ENCODE data around the gene VANGL2.
A peak's percentile ranks its signal among the peaks of the same experiment; 100 is the strongest.
"Not testable (repeated sequence)": the region's sequence is repeated elsewhere in the genome, so short reads cannot be mapped to it uniquely, and the experiment has no call there.

Gene VANGL2

DNA sequence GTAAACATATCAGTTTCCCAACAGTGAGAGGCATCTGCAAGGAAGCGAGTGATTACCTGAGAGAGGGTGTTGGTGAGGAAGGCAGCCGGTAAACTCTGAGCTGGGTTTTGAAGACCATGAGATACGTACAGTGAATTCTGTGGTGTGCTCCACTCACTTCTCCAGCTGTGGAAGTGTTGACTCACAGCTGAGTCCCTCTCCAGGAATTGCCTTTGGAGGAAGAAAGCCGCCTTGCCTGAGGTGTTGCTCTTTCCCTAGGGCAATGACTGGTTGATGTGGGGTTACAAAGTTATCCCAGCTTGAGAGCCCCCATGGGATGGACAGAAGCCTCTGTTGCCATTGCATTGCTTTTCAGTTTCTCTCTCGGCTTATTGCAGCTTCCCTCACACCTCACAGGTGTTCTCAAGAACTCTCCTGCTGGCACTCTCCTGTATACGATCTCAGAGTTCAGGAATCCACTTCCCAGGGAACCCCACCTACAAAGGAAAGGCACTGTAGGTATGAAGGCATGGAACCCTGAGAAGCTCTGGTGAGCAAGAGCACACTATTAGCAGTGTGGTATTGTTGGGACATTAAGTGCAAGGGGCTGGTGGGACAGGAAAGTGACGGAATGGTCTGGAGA, 22.7 kb upstream of the VANGL2 start:
- H3K27me3 ChIP-seq (ENCODE audit: insufficient read depth, insufficient read length), result no peaks in the 10 kb centered on the region
- H3K9me3 ChIP-seq (ENCODE audit: insufficient read depth, low read length), result no peaks in the 10 kb centered on the region
- H3K4me3 ChIP-seq (ENCODE audit: insufficient read length, low read depth), result no peak overlapping the region
- peaks cover 31% of the 10 kb centered on the region for H3K4me1 ChIP-seq (ENCODE audit: insufficient read depth, insufficient read length)
- no peaks in the 10 kb centered on the region for H3K36me3 ChIP-seq (ENCODE audit: insufficient read depth, insufficient read length, low read length)
- DNase-seq (ENCODE audit: low read depth, low spot score), result no peak
- H3K9ac ChIP-seq (ENCODE audit: insufficient read length, low read depth), result peak overlapping the region; percentile 22
- TF ChIP-seq YY1 (IDR thresholded peaks at IDR 0.05; ENCODE audit: insufficient read depth, insufficient read length) (no peak), SUZ12 (IDR thresholded peaks at IDR 0.05; ENCODE audit: extremely low read depth, insufficient read depth, insufficient read length) (no peak), ZNF274 (IDR thresholded peaks at IDR 0.05; ENCODE audit: low read depth, low read length) (no peak)

DNA sequence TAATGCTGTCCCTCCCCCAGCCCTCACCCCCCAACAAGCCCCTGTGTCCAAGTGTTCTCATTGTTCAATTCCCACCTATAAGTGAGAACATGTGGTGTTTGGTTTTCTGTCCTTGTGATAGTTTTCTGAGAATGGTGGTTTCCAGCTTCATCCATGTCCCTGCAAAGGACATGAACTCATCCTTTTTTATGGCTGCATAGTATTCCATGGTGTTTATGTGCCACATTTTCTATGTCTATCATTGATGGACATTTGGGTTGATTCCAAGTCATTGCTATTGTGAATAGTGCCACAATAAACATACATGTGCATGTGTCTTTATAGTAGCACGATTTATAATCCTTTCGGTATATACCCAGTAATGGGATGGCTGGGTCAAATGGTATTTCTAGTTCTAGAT, 15.6 kb upstream of the VANGL2 start:
- not testable (repeated sequence) for H3K9ac ChIP-seq (ENCODE audit: insufficient read length, low read depth); H3K4me3 ChIP-seq (ENCODE audit: insufficient read length, low read depth); H3K4me1 ChIP-seq (ENCODE audit: insufficient read depth, insufficient read length); DNase-seq (ENCODE audit: low read depth, low spot score); H3K9me3 ChIP-seq (ENCODE audit: insufficient read depth, low read length); H3K36me3 ChIP-seq (ENCODE audit: insufficient read depth, insufficient read length, low read length); H3K27me3 ChIP-seq (ENCODE audit: insufficient read depth, insufficient read length)

GRCh38 chr1:160388406-160388805, 12.0 kb upstream of the VANGL2 start:
- not testable (repeated sequence) for H3K4me3 ChIP-seq (ENCODE audit: insufficient read length, low read depth); H3K9ac ChIP-seq (ENCODE audit: insufficient read length, low read depth); H3K27me3 ChIP-seq (ENCODE audit: insufficient read depth, insufficient read length); DNase-seq (ENCODE audit: low read depth, low spot score); H3K9me3 ChIP-seq (ENCODE audit: insufficient read depth, low read length); H3K4me1 ChIP-seq (ENCODE audit: insufficient read depth, insufficient read length); H3K36me3 ChIP-seq (ENCODE audit: insufficient read depth, insufficient read length, low read length)

GRCh38 chr1:160394673-160395072, 5.7 kb upstream of the VANGL2 start:
- no peaks in the 10 kb centered on the region for H3K27me3 ChIP-seq (ENCODE audit: insufficient read depth, insufficient read length)
- peaks cover 8% of the 10 kb centered on the region for H3K4me1 ChIP-seq (ENCODE audit: insufficient read depth, insufficient read length)
- TF ChIP-seq ZNF274 (IDR thresholded peaks at IDR 0.05; ENCODE audit: low read depth, low read length), result no peak
- H3K9ac ChIP-seq (ENCODE audit: insufficient read length, low read depth), result no peak overlapping the region
- H3K4me3 ChIP-seq (ENCODE audit: insufficient read length, low read depth), result no peak overlapping the region
- H3K36me3 ChIP-seq (ENCODE audit: insufficient read depth, insufficient read length, low read length), result no peaks in the 10 kb centered on the region
- no peak for DNase-seq (ENCODE audit: low read depth, low spot score)
- H3K9me3 ChIP-seq (ENCODE audit: insufficient read depth, low read length), result no peaks in the 10 kb centered on the region

DNA sequence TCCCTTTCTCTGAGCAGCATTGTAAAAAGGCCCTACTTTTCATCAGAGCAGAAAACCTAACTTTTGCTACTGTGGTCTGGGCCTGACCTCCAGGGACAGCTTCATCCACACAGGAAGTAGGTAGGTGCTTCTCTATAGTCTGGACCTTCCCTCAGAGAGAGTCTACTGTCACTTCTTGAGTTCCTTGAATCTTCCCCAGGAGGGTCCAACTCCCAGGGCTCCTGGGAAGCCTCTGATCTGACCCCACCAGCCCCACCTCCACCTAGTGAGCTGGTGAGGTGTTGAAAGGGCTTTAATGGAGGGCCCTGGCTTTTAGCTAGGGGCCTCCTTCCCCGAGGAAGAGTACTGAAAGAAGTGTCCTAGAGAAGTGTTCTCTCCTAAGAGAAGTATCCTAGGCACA, 2.7 kb upstream of the VANGL2 start:
- no peak for DNase-seq (ENCODE audit: low read depth, low spot score)
- no peak overlapping the region for H3K9ac ChIP-seq (ENCODE audit: insufficient read length, low read depth)
- peaks cover 20% of the 10 kb centered on the region for H3K4me1 ChIP-seq (ENCODE audit: insufficient read depth, insufficient read length)
- H3K27me3 ChIP-seq (ENCODE audit: insufficient read depth, insufficient read length), result no peaks in the 10 kb centered on the region
- H3K9me3 ChIP-seq (ENCODE audit: insufficient read depth, low read length), result no peaks in the 10 kb centered on the region
- peaks cover 4% of the 10 kb centered on the region for H3K36me3 ChIP-seq (ENCODE audit: insufficient read depth, insufficient read length, low read length)
- no peak for TF ChIP-seq ZNF274 (IDR thresholded peaks at IDR 0.05; ENCODE audit: low read depth, low read length)
- no peak for TF ChIP-seq YY1 (IDR thresholded peaks at IDR 0.05; ENCODE audit: insufficient read depth, insufficient read length)
- no peak for TF ChIP-seq SUZ12 (IDR thresholded peaks at IDR 0.05; ENCODE audit: extremely low read depth, insufficient read depth, insufficient read length)
- H3K4me3 ChIP-seq (ENCODE audit: insufficient read length, low read depth), result no peak overlapping the region

DNA sequence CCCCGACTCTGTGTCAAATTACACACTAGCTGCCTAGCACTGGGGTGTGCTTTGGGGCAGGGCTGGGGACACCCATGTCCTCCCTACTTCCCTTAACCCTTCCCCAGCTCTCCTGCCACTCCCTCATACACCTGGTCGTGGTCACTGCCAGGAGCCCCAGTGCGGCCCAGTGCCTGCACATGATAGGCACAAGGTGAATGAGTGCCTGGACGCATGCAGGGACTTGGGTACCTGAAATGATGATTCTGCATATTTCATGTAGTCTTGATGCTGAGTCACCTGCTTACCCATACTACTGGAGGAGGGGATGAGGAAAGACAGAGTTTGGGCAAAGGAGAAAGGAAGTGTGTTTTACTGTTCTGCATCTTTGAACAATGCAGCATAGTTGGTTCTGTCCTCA, 1.5 kb upstream of the VANGL2 start:
- H3K9ac ChIP-seq (ENCODE audit: insufficient read length, low read depth), result peak overlapping the region; percentile 90

DNA sequence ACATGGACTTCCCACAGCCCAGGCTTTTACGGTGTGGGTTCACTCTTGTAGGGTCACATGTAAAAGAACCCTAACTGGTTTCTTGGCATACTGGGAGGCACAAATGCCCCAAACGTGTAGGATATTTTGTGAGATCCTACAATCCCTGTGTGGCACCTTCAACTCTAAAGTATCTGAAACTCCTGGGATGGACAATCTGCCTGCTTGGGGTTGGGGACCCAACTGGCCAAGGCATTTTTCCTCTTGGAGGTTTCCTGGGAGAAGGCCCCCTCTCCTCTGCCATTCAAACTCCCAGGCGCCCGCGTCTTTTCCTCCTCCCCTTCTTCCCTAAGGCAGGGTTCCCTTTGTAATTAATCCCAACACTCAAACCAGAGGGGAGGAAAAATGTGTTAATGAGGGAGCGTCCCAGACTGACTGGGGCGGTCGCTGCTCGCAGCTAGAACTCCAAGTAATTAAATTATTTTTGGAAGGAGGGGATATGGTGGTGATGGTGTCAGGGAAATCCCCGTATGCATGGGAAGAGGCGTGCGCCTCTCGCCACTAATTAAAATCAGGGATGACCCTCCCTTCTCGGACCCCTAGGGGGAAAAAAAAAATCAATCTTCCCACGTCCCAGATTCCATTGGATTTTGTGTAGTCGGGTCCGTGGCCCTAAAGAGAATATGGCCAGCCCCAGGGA, 681 bp upstream of the VANGL2 start:
- no peaks in the 10 kb centered on the region for H3K27me3 ChIP-seq (ENCODE audit: insufficient read depth, insufficient read length)
- TF ChIP-seq ZNF274 (IDR thresholded peaks at IDR 0.05; ENCODE audit: low read depth, low read length) (no peak), YY1 (IDR thresholded peaks at IDR 0.05; ENCODE audit: insufficient read depth, insufficient read length) (no peak), SUZ12 (IDR thresholded peaks at IDR 0.05; ENCODE audit: extremely low read depth, insufficient read depth, insufficient read length) (no peak)
- H3K9me3 ChIP-seq (ENCODE audit: insufficient read depth, low read length), result no peaks in the 10 kb centered on the region
- DNase-seq (ENCODE audit: low read depth, low spot score), result peak; percentile 66
- peak overlapping the region; percentile 90 for H3K9ac ChIP-seq (ENCODE audit: insufficient read length, low read depth)
- H3K36me3 ChIP-seq (ENCODE audit: insufficient read depth, insufficient read length, low read length), result peaks cover 13% of the 10 kb centered on the region
- H3K4me3 ChIP-seq (ENCODE audit: insufficient read length, low read depth), result peak overlapping the region; percentile 54
- H3K4me1 ChIP-seq (ENCODE audit: insufficient read depth, insufficient read length), result peaks cover 23% of the 10 kb centered on the region

More for the DNA sequence above, 1.5 kb upstream of the VANGL2 start:
- Histone ChIP-seq H3K27me3 (ENCODE audit: insufficient read depth, insufficient read length) (no peaks in the 10 kb centered on the region), H3K4me3 (ENCODE audit: insufficient read length, low read depth) (no peak overlapping the region), H3K36me3 (ENCODE audit: insufficient read depth, insufficient read length, low read length) (peaks cover 6% of the 10 kb centered on the region), H3K4me1 (ENCODE audit: insufficient read depth, insufficient read length) (peaks cover 23% of the 10 kb centered on the region), H3K9me3 (ENCODE audit: insufficient read depth, low read length) (no peaks in the 10 kb centered on the region)
- TF ChIP-seq YY1 (IDR thresholded peaks at IDR 0.05; ENCODE audit: insufficient read depth, insufficient read length), result no peak
- TF ChIP-seq SUZ12 (IDR thresholded peaks at IDR 0.05; ENCODE audit: extremely low read depth, insufficient read depth, insufficient read length), result no peak
- TF ChIP-seq ZNF274 (IDR thresholded peaks at IDR 0.05; ENCODE audit: low read depth, low read length), result no peak
- DNase-seq (ENCODE audit: low read depth, low spot score), result no peak
